ENCODE data around the gene MYCBP2. TPM values are rescaled to one million over a fixed set of nuclear protein-coding genes. Genes with fewer than 3 reads are reported as not detected.

MYCBP2 gene
- total and polyA plus RNA-seq, 8 donors = 70.4 to 105 (median 79.1) TPM

DNA sequence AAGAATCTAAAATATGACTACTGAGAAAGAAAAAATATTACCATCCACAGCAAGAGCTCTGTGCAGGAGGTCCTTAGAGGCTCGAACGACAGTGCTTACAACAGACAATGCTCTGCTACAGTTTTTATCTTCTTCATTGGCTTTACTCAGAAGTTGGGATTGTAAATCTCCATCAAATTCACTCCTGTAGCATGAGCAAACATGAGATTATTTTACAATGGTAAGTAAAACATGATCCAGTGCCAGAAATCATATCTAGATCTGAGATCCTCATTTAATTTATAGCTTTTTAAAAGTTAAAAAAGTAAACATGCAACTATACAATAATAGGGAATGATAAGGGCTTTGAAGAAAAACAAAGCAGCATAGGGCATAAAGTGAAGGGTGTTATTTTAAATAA, 155.4 kb downstream of the MYCBP2 start:
- no peaks in the 10 kb centered on the region for H3K27me3 ChIP-seq
- DNase-seq (no peak), ATAC-seq (no peak)
- H3K4me1 ChIP-seq = no peaks in the 10 kb centered on the region
- no peak overlapping the region for H3K27ac ChIP-seq
- peaks cover 0 to 91% of the 10 kb centered on the region in 2 donors for H3K36me3 ChIP-seq
- no peaks in the 10 kb centered on the region for H3K9me3 ChIP-seq
- no peak overlapping the region for H3K4me3 ChIP-seq
- intact Hi-C loops (cut with DNase I) = no loop called here
- TF ChIP-seq, protein P1, sequence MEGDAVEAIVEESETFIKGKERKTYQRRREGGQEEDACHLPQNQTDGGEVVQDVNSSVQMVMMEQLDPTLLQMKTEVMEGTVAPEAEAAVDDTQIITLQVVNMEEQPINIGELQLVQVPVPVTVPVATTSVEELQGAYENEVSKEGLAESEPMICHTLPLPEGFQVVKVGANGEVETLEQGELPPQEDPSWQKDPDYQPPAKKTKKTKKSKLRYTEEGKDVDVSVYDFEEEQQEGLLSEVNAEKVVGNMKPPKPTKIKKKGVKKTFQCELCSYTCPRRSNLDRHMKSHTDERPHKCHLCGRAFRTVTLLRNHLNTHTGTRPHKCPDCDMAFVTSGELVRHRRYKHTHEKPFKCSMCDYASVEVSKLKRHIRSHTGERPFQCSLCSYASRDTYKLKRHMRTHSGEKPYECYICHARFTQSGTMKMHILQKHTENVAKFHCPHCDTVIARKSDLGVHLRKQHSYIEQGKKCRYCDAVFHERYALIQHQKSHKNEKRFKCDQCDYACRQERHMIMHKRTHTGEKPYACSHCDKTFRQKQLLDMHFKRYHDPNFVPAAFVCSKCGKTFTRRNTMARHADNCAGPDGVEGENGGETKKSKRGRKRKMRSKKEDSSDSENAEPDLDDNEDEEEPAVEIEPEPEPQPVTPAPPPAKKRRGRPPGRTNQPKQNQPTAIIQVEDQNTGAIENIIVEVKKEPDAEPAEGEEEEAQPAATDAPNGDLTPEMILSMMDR (IDR thresholded peaks at IDR 0.05) = no peak

DNA sequence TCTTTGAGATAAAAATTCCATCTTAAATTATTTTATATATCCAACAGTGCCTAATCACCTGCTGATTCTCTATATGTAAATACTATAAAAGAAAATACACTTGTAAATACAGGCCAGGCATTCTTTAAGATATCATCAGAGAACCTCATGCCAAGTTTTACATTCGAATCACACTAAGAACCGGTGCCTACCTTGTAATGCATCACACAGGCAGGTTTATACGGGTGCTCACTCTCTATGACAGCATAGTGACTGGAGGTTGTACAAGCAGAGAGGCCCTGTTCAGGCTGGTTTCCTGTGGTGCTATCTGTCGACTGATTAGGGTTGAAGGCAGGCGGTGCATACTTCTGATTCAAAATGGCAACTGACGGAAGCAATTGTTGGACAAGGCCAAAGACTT, 158.7 kb downstream of the MYCBP2 start:
- TF ChIP-seq, protein P1 (IDR thresholded peaks at IDR 0.05) = no peak
- no peak overlapping the region for H3K27ac ChIP-seq
- ATAC-seq (no peak), DNase-seq (no peak)
- H3K9me3 ChIP-seq = no peaks in the 10 kb centered on the region
- no peak overlapping the region for H3K4me3 ChIP-seq
- intact Hi-C loops (cut with DNase I) = no loop called here
- no peaks in the 10 kb centered on the region for H3K27me3 ChIP-seq
- H3K4me1 ChIP-seq = no peaks in the 10 kb centered on the region
- H3K36me3 ChIP-seq = peaks cover 2 to 96% of the 10 kb centered on the region in 2 donors

DNA sequence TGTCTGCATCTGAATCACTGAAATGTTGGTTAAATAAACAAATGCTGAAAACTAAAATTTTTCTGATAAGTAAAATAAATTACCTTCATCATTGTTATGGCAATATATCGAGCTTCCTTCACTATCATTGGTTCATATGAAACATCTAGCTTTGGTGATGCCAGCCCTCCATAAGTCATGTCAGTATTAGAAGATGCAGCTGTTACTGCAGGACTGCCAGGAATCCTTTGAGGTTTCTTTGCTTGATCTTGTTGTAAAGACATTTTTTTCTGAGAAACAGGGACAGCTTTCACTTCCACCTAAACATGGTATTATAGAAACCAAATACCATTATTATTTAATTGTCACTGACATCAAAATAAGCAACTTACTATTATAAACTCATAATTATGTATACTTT, 176.2 kb downstream of the MYCBP2 start:
- H3K27ac ChIP-seq = no peak overlapping the region
- H3K4me1 ChIP-seq = no peaks in the 10 kb centered on the region
- no peak overlapping the region for H3K4me3 ChIP-seq
- H3K36me3 ChIP-seq = peaks cover 0 to 73% of the 10 kb centered on the region in 2 donors
- intact Hi-C loops (cut with DNase I) = no loop called here
- H3K9me3 ChIP-seq = no peaks in the 10 kb centered on the region
- ATAC-seq (no peak), DNase-seq (no peak)
- TF ChIP-seq, protein P1 (IDR thresholded peaks at IDR 0.05) = no peak
- H3K27me3 ChIP-seq = no peaks in the 10 kb centered on the region

DNA sequence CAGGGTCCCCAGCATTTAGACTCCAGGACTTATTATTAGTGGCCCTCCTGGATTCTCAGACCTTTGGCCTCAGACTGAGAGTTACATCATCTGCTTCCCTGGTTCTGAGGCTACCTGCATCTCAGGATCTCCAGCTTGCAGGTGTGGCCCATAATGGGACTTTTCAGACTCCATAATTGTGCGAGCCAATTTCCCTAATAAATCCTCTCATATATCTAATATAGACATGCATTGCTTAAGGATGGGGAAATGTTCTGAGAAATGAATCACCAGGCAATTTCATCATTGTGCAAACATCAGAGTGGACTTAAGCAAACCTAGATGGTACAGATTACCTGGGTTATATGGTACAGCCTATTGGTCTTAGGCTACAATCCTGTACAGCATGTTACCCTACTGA, 183.5 kb downstream of the MYCBP2 start:
- no peaks in the 10 kb centered on the region for H3K9me3 ChIP-seq
- TF ChIP-seq, protein P1 (IDR thresholded peaks at IDR 0.05) = no peak
- ATAC-seq = peak; percentile 53
- no peaks in the 10 kb centered on the region for H3K4me1 ChIP-seq
- peaks cover 6 to 76% of the 10 kb centered on the region in 2 donors for H3K36me3 ChIP-seq
- H3K27ac ChIP-seq = no peak overlapping the region
- no peak for DNase-seq
- no peak overlapping the region for H3K4me3 ChIP-seq
- intact Hi-C loops (cut with DNase I) = no loop called here
- H3K27me3 ChIP-seq = no peaks in the 10 kb centered on the region

DNA sequence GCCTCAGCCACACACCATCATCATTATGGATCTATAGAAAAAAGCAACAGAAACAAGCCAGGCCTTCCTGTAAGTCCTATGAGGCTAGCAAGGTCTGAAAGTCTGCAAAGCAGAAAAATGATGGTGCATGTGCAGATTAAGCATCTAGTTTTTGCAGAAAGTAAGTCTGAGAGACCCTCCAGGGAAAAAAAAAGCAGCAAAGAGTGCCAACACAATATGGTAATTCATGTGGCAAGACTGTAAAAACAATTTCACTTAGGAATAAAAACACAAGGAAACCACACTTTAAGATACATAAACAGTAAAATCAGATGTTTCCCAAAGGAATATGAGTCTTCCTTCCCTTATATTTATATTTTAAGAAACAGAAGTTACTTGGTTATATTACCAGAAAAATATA, 187.6 kb downstream of the MYCBP2 start:
- Histone ChIP-seq H3K4me1 (peaks cover 0 to 5% of the 10 kb centered on the region in 2 donors), H3K36me3 (peaks cover 6 to 78% of the 10 kb centered on the region in 2 donors), H3K27me3 (no peaks in the 10 kb centered on the region), H3K4me3 (no peak overlapping the region), H3K27ac (no peak overlapping the region), H3K9me3 (no peaks in the 10 kb centered on the region)
- ATAC-seq (no peak), DNase-seq (no peak)
- intact Hi-C loops (cut with DNase I) = no loop called here
- TF ChIP-seq, protein P1 (IDR thresholded peaks at IDR 0.05) = no peak
